ENCODE measurements around the gene RHEB. TPM values are rescaled to one million over a fixed set of nuclear protein-coding genes. Genes with fewer than 3 reads are reported as not detected.

Gene RHEB
- total and polyA plus RNA-seq, 2 donors (not counting 1 experiment from before 2014, with no cell fraction given), result 9.3 to 40.3 TPM

- Mint-ChIP-seq H3K27ac (no peak overlapping the region), H3K9me3 (ENCODE audit: insufficient read depth) (no peaks in the 10 kb centered on the region), H3K4me3 (no peak overlapping the region), H3K27me3 (no peaks in the 10 kb centered on the region), H3K4me1 (peaks cover 44% of the 10 kb centered on the region)
- H3K9ac ChIP-seq (ENCODE audit: low read length), result no peak overlapping the region
- ChIA-PET POLR2A (no interaction called here), CTCF (interaction anchor here (0.9 kb wide), 1 partner anchor 10 kb away, joined by 6 read pairs; no protein-coding TSS in a partner anchor)
- no peak overlapping the region for H3K27ac ChIP-seq (ENCODE audit: low read length in 2 of 2)
- no peaks in the 10 kb centered on the region for H3K9me3 ChIP-seq (ENCODE audit: control extremely low read depth in 1 of 3, control insufficient read depth in 2 of 3, insufficient read depth in 1 of 3, low read length in 2 of 3)
- H4K20me1 ChIP-seq (ENCODE audit: control insufficient read depth, insufficient read depth, low read length, poor library complexity, severe bottlenecking), result peaks cover 91% of the 10 kb centered on the region
- H3K4me3 ChIP-seq (ENCODE audit: control extremely low read depth in 1 of 5, extremely low read depth in 1 of 5, insufficient read depth in 1 of 5, low read depth in 2 of 5, low read length in 4 of 5), result no peak overlapping the region
- no peaks in the 10 kb centered on the region for H3K27me3 ChIP-seq (replicated peaks in 1 of 4; ENCODE audit: control extremely low read depth in 1 of 4, control insufficient read depth in 3 of 4, insufficient read depth in 4 of 4, low read length in 3 of 4)
- no peak for TF ChIP-seq CTCF (IDR thresholded peaks at IDR 0.05)
- TF ChIP-seq EZH2 (IDR thresholded peaks at IDR 0.05; ENCODE audit: borderline replicate concordance, insufficient read depth, low read depth, low read length, poor library complexity, severe bottlenecking), result no peak
- H2AFZ ChIP-seq (ENCODE audit: insufficient read depth, low read depth, low read length, poor library complexity, severe bottlenecking), result no peak overlapping the region
- ATAC-seq (ENCODE audit: low read depth) (no peak), DNase-seq (no peak)
- H3K79me2 ChIP-seq (ENCODE audit: control insufficient read depth, insufficient read depth, low read length), result peaks cover 100% of the 10 kb centered on the region
- H3K4me1 ChIP-seq (ENCODE audit: control insufficient read depth in 2 of 2, insufficient read depth in 2 of 2, low read length in 2 of 2), result no peaks in the 10 kb centered on the region
- no peak overlapping the region for H3K4me2 ChIP-seq (replicated peaks; ENCODE audit: low read depth, low read length, poor library complexity, severe bottlenecking)
- intact Hi-C loops (cut with micrococcal nuclease), result no loop called here
- H3K36me3 ChIP-seq (replicated peaks in 1 of 2; ENCODE audit: control extremely low read depth in 1 of 2, control insufficient read depth in 1 of 2, extremely low read depth in 1 of 2, insufficient read depth in 2 of 2, low read length in 1 of 2), result no peaks in the 10 kb centered on the region
- no CpG with 5 or more reads among the region's 7 CpGs for WGBS (ENCODE audit: insufficient coverage)
These were observed 15.6 kb downstream of the RHEB start for GRCh38 chr7:151503902-151504714.

DNA sequence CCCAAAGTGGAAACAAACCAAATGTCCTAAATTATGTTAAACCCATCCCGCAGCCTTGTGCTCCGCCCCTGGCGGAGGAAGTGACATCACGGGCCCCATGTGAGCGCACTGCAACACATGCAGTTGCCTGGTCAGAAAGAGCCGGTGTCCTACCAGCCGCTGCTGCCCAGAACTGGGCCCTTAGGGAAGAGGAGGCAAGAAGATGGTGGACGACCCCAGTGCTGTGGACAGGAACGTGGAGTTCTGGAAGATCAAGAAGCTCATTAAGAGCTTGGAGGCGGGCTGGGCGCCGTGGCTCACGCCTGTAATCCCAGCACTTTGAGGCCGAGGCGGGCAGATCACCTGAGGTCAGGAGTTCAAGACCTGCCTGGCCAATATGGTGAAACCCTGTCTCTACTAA lies 18.0 kb downstream of the RHEB start:
- Histone ChIP-seq H3K4me1 (ENCODE audit: control insufficient read depth in 2 of 2, insufficient read depth in 2 of 2, low read length in 2 of 2) (no peaks in the 10 kb centered on the region), H3K4me2 (replicated peaks; ENCODE audit: low read depth, low read length, poor library complexity, severe bottlenecking) (no peak overlapping the region), H4K20me1 (ENCODE audit: control insufficient read depth, insufficient read depth, low read length, poor library complexity, severe bottlenecking) (peaks cover 91% of the 10 kb centered on the region), H3K36me3 (replicated peaks in 1 of 2; ENCODE audit: control extremely low read depth in 1 of 2, control insufficient read depth in 1 of 2, extremely low read depth in 1 of 2, insufficient read depth in 2 of 2, low read length in 1 of 2) (peaks cover 0 to 5% of the 10 kb centered on the region in 2 experiments), H3K27ac (ENCODE audit: low read length in 2 of 2) (no peak overlapping the region), H3K4me3 (ENCODE audit: control extremely low read depth in 1 of 5, extremely low read depth in 1 of 5, insufficient read depth in 1 of 5, low read depth in 2 of 5, low read length in 4 of 5) (no peak overlapping the region), H3K9me3 (ENCODE audit: control extremely low read depth in 1 of 3, control insufficient read depth in 2 of 3, insufficient read depth in 1 of 3, low read length in 2 of 3) (no peaks in the 10 kb centered on the region), H3K27me3 (replicated peaks in 1 of 4; ENCODE audit: control extremely low read depth in 1 of 4, control insufficient read depth in 3 of 4, insufficient read depth in 4 of 4, low read length in 3 of 4) (no peaks in the 10 kb centered on the region), H3K9ac (ENCODE audit: low read length) (no peak overlapping the region), H2AFZ (ENCODE audit: insufficient read depth, low read depth, low read length, poor library complexity, severe bottlenecking) (no peak overlapping the region), H3K79me2 (ENCODE audit: control insufficient read depth, insufficient read depth, low read length) (peaks cover 100% of the 10 kb centered on the region)
- intact Hi-C loops (cut with micrococcal nuclease), result no loop called here
- Mint-ChIP-seq H3K4me1 (peaks cover 45% of the 10 kb centered on the region), H3K27ac (no peak overlapping the region), H3K27me3 (no peaks in the 10 kb centered on the region), H3K9me3 (ENCODE audit: insufficient read depth) (no peaks in the 10 kb centered on the region), H3K4me3 (no peak overlapping the region)
- ChIA-PET CTCF (no interaction called here), POLR2A (no interaction called here)
- 94% methylated on average over 15 of the region's 15 CpGs for WGBS (ENCODE audit: insufficient coverage)
- no peak for ATAC-seq (ENCODE audit: low read depth)
- DNase-seq, result no peak
- no peak for TF ChIP-seq CTCF (IDR thresholded peaks at IDR 0.05)
- no peak for TF ChIP-seq EZH2 (IDR thresholded peaks at IDR 0.05; ENCODE audit: borderline replicate concordance, insufficient read depth, low read depth, low read length, poor library complexity, severe bottlenecking)
